BLaER1 treated with 17β-estradiol and CSF1 and Interleukin-3, amounts not matched to agents 10 nM and 100 nM (cell line): ENCODE results near the gene ILDR2.

Experiments used
- H3K27ac ChIP-seq, 11 experiments: shearing (Covaris generic); formaldehyde crosslinking; 2 replicates each; pipeline ENCODE4 v1.8.1; 2022
- H3K27me3 ChIP-seq, 11 experiments: shearing (Covaris generic); formaldehyde crosslinking; 2 replicates each; pipeline ENCODE4 v1.8.1; 2022
- H3K36me3 ChIP-seq, 11 experiments: shearing (Covaris generic); formaldehyde crosslinking; 2 replicates each; pipeline ENCODE4 v1.8.1; 2022
- H3K4me1 ChIP-seq, 10 experiments: shearing (Covaris generic); formaldehyde crosslinking; 2 replicates each; pipeline ENCODE4 v1.8.1; 2022
- H3K4me2 ChIP-seq, 11 experiments: shearing (Covaris generic); formaldehyde crosslinking; 2 replicates each; pipeline ENCODE4 v1.8.1; 2022
- H3K4me3 ChIP-seq, 10 experiments: shearing (Covaris generic); formaldehyde crosslinking; 2 replicates each; pipeline ENCODE4 v1.8.1; 2022
- H3K9ac ChIP-seq, 11 experiments: shearing (Covaris generic); formaldehyde crosslinking; 2 replicates each; pipeline ENCODE4 v1.8.1; 2022
- H3K9me3 ChIP-seq, 11 experiments: shearing (Covaris generic); formaldehyde crosslinking; replicated peaks in 1 of 11; 2 replicates each; pipeline ENCODE4 v1.8.1; 2022
- H4K20me1 ChIP-seq, 11 experiments: shearing (Covaris generic); formaldehyde crosslinking; 2 replicates each; pipeline ENCODE4 v1.8.1; 2022
- Cebpa-rat ChIP-seq, 11 experiments: shearing (Covaris generic); IDR thresholded peaks; 2 replicates each; pipeline ENCODE4 v1.8.1; 2022

ILDR2 gene

DNA sequence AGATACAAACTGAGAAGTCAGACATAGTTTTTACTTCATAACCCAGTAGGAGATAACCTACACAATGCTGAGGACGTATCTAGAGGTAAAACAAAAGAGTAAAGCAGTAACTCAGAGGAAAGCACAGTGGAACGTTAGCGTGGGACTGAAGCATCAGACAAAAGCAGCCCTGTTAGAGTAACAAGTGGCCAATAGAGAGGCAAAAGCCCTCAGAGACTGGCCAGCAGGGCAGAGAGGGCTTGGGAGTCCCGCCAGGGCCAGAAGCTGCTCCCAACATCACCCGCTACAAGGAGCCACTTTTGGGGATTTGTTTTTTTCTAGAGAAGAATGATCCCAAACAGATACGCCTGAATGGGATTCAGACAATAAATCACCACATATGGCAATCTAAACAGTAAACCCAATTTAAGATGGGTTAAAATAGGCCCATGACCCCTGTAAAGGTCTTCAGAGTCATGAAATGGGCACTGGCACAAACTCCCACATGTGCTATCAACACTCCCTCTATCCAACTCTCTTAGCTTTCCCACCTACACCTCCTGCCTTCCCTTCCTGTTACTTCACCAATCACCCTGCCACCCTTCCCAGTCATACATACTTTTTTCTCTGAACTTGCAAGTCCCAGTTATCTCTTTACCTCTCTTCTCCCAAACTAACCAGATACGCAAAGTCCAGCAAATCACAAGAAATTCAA is 116.5 kb downstream of the ILDR2 start:
- Histone ChIP-seq H3K27me3 (no peaks in the 10 kb centered on the region), H3K9me3 (no peaks in the 10 kb centered on the region), H3K9ac (no peak overlapping the region), H4K20me1 (peaks cover 43 to 75% (median 64%) of the 10 kb centered on the region in 11 experiments; a peak in 20 of 22 replicates), H3K4me1 (no peaks in the 10 kb centered on the region), H3K27ac (no peak overlapping the region), H3K4me2 (no peak overlapping the region), H3K36me3 (peaks cover 96 to 100% (median 99%) of the 10 kb centered on the region in 11 experiments), H3K4me3 (no peak overlapping the region)
- no peak for TF ChIP-seq Cebpa-rat (IDR thresholded peaks at IDR 0.05)
